GM23338 (cell line): ENCODE data around the gene NEXMIF. TPM values are rescaled to one million over a fixed set of nuclear protein-coding genes. Genes with fewer than 3 reads are reported as not detected.

ENCODE experiments used
- ATAC-seq: fragments of 200-7000 bp; cut with Tn5 transposase; 3 replicates; pipeline ENCODE4 v1.9.1; 2020
- DNase-seq: peaks from one replicate; pipeline ENCODE4 v3.0.0-alpha.2; 2015; ENCODE audit warnings: low spot score
- H2AFZ ChIP-seq: fragments of 200-600 bp; sonication (generic); 2 replicates; pipeline ENCODE4 v1.8.0; 2016; ENCODE audit warnings: antibody characterized with exemption, mild to moderate bottlenecking, moderate library complexity
- H3F3A ChIP-seq: fragments of 200-600 bp; sonication (generic); replicated peaks from 2 replicates; pipeline ENCODE4 v1.8.0; 2017; ENCODE audit warnings: antibody characterized with exemption, mixed run types, low read depth
- H3K27ac ChIP-seq: fragments of 200-600 bp; sonication (generic); 2 replicates; pipeline ENCODE4 v1.6.1; 2016; ENCODE audit warnings: low read depth
- H3K27me3 ChIP-seq: fragments of 200-600 bp; sonication (generic); 2 replicates; pipeline ENCODE4 v1.8.0; 2016; ENCODE audit warnings: mild to moderate bottlenecking, mixed run types, moderate library complexity; ENCODE audit not compliant: insufficient read depth
- H3K36me3 ChIP-seq: fragments of 200-600 bp; sonication (generic); 2 replicates; pipeline ENCODE4 v1.8.0; 2016; ENCODE audit warnings: mild to moderate bottlenecking; ENCODE audit not compliant: insufficient read depth
- H3K4me1 ChIP-seq: fragments of 200-600 bp; sonication (generic); 2 replicates; pipeline ENCODE4 v1.8.0; 2016; ENCODE audit warnings: mild to moderate bottlenecking, moderate library complexity; ENCODE audit not compliant: insufficient read depth
- H3K4me2 ChIP-seq: fragments of 200-600 bp; sonication (generic); 2 replicates; pipeline ENCODE4 v1.7.1; 2017; ENCODE audit warnings: mixed run types
- H3K4me3 ChIP-seq: fragments of 200-600 bp; sonication (generic); 2 replicates; pipeline ENCODE4 v1.6.1; 2016; ENCODE audit warnings: mixed run types
- H3K79me2 ChIP-seq: fragments of 200-600 bp; sonication (generic); replicated peaks from 2 replicates; pipeline ENCODE4 v1.8.0; 2017; ENCODE audit warnings: mild to moderate bottlenecking; ENCODE audit not compliant: insufficient read depth
- H3K9me2 ChIP-seq: fragments of 200-600 bp; sonication (generic); 2 replicates; pipeline ENCODE4 v1.8.0; 2017; ENCODE audit not compliant: insufficient read depth
- H4K20me1 ChIP-seq: fragments of 200-600 bp; sonication (generic); replicated peaks from 2 replicates; pipeline ENCODE4 v1.8.0; 2017; ENCODE audit warnings: mild to moderate bottlenecking; ENCODE audit not compliant: insufficient read depth
- H3K27ac Mint-ChIP-seq: 2 replicates; pipeline ENCODE4 v1.8.0; 2020; ENCODE audit warnings: inconsistent platforms, mild to moderate bottlenecking, moderate library complexity, mixed read lengths
- H3K27me3 Mint-ChIP-seq: 3 replicates; pipeline ENCODE4 v1.8.0; 2022; ENCODE audit warnings: low read depth, mild to moderate bottlenecking, moderate library complexity, mixed read lengths, inconsistent platforms; ENCODE audit not compliant: insufficient read depth, poor library complexity
- H3K36me3 Mint-ChIP-seq: 3 replicates; pipeline ENCODE4 v1.8.0; 2021; ENCODE audit warnings: low read depth, mild to moderate bottlenecking, inconsistent platforms, moderate library complexity, mixed read lengths
- H3K4me1 Mint-ChIP-seq: 3 replicates; pipeline ENCODE4 v1.8.0; 2020; ENCODE audit warnings: mild to moderate bottlenecking, inconsistent platforms, mixed read lengths
- H3K4me3 Mint-ChIP-seq: 3 replicates; pipeline ENCODE4 v1.8.0; 2021; ENCODE audit warnings: moderate library complexity, mild to moderate bottlenecking, inconsistent platforms, mixed read lengths
- H3K9me3 Mint-ChIP-seq: 3 replicates; pipeline ENCODE4 v1.8.0; 2020; ENCODE audit warnings: moderate library complexity, mild to moderate bottlenecking, inconsistent platforms, mixed read lengths
- CREB1 ChIP-seq: fragments of 250-450 bp; sonication (Bioruptor Pico); IDR thresholded peaks from 2 replicates; pipeline ENCODE4 v1.5.0; 2020; ENCODE audit warnings: low read depth, mild to moderate bottlenecking, moderate library complexity
- EZH2 ChIP-seq: fragments of 200-600 bp; sonication (generic); IDR thresholded peaks from one replicate; pipeline ENCODE4 v1.8.0; 2017; ENCODE audit warnings: antibody characterized with exemption, mild to moderate bottlenecking, low read depth; ENCODE audit not compliant: unreplicated experiment
- EZH2phosphoT487 ChIP-seq: fragments of 200-600 bp; sonication (generic); IDR thresholded peaks from one replicate; pipeline ENCODE4 v1.8.1; 2018; ENCODE audit warnings: antibody characterized with exemption; ENCODE audit not compliant: unreplicated experiment
- JUNB ChIP-seq: IDR thresholded peaks from one replicate; pipeline ENCODE4 v1.6.1; 2016; ENCODE audit warnings: antibody characterized with exemption; ENCODE audit not compliant: unreplicated experiment
- NANOG ChIP-seq: IDR thresholded peaks from 2 replicates; pipeline ENCODE4 v1.6.1; 2016; ENCODE audit warnings: antibody characterized with exemption, borderline replicate concordance
- POLR2AphosphoS5 ChIP-seq: IDR thresholded peaks from 2 replicates; pipeline ENCODE4 v1.6.1; 2016; ENCODE audit warnings: antibody characterized with exemption, low read depth
- REST ChIP-seq: IDR thresholded peaks from one replicate; pipeline ENCODE4 v1.6.1; 2018; ENCODE audit warnings: antibody characterized with exemption; ENCODE audit not compliant: unreplicated experiment
- STAT1 ChIP-seq: IDR thresholded peaks from one replicate; pipeline ENCODE4 v1.6.1; 2016; ENCODE audit warnings: antibody characterized with exemption; ENCODE audit not compliant: unreplicated experiment
- ZNF114 ChIP-seq: fragments of 250-450 bp; sonication (Bioruptor Pico); IDR thresholded peaks from 2 replicates; pipeline ENCODE4 v1.5.0; 2020; ENCODE audit warnings: mild to moderate bottlenecking, moderate library complexity
- ZNF331 ChIP-seq: fragments of 250-450 bp; sonication (Bioruptor Pico); IDR thresholded peaks from 2 replicates; pipeline ENCODE4 v1.5.0; 2020; ENCODE audit warnings: low read depth, mild to moderate bottlenecking, moderate library complexity
- polyA plus RNA-seq: library from polyadenylated mRNA; unstranded; fragments of >200 nt; fragmentation: Nextera tagmentation; extraction: Ambion mirVana; gene quantifications from 2 replicates; pipeline ENCODE4 v1.2.1, GENCODE V29; 2016
- total RNA-seq: library from RNA; depleted of rRNA; stranded (reverse); fragments of >200 nt; shearing (Covaris generic); gene quantifications from 2 replicates; pipeline ENCODE4 v1.2.3, GENCODE V29; 2014
- TF ChIP-seq, protein P1 (sequence below), 2 experiments: fragments of 200-600 bp in 1 of 2; sonication (generic) in 1 of 2; conservative IDR thresholded peaks; 2 replicates each; pipeline versions ENCODE4 v1.5.1 to v1.6.1; 2016 to 2017; ENCODE audit warnings: antibody characterized with exemption in 2 of 2, low read depth in 2 of 2, mild to moderate bottlenecking in 2 of 2, moderate library complexity in 1 of 2

The NEXMIF gene
- total and polyA plus RNA-seq, 2 experiments from 2014 or later, result 0.16 to 0.76 TPM

- TF ChIP-seq CREB1 (CRISPR knock-in tag) (no peak), ZNF331 (CRISPR knock-in tag) (no peak), NANOG (no peak), POLR2AphosphoS5 (no peak), STAT1 (no peak), EZH2phosphoT487 (no peak), EZH2 (no peak)
- TF ChIP-seq, protein P1, sequence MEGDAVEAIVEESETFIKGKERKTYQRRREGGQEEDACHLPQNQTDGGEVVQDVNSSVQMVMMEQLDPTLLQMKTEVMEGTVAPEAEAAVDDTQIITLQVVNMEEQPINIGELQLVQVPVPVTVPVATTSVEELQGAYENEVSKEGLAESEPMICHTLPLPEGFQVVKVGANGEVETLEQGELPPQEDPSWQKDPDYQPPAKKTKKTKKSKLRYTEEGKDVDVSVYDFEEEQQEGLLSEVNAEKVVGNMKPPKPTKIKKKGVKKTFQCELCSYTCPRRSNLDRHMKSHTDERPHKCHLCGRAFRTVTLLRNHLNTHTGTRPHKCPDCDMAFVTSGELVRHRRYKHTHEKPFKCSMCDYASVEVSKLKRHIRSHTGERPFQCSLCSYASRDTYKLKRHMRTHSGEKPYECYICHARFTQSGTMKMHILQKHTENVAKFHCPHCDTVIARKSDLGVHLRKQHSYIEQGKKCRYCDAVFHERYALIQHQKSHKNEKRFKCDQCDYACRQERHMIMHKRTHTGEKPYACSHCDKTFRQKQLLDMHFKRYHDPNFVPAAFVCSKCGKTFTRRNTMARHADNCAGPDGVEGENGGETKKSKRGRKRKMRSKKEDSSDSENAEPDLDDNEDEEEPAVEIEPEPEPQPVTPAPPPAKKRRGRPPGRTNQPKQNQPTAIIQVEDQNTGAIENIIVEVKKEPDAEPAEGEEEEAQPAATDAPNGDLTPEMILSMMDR (conservative IDR thresholded peaks at IDR 0.05; ENCODE audit: low read depth in 2 of 2), result peak in 1 of 2 experiments; percentile 12; a peak in 1 of 4 replicates
- Histone ChIP-seq H4K20me1 (no peaks in the 10 kb centered on the region), H3K79me2 (no peaks in the 10 kb centered on the region), H3K27me3 (no peaks in the 10 kb centered on the region), H3K27ac (no peak overlapping the region), H3K4me3 (no peak overlapping the region), H3K9me2 (no peaks in the 10 kb centered on the region), H3K4me1 (no peaks in the 10 kb centered on the region), H3K4me2 (no peak overlapping the region), H3K36me3 (no peaks in the 10 kb centered on the region), H3F3A (no peaks in the 10 kb centered on the region), H2AFZ (no peak overlapping the region)
- ATAC-seq (no peak), DNase-seq (no peak)
- H3K4me1 Mint-ChIP-seq, result no peaks in the 10 kb centered on the region; the same call in 2 of the 3 replicates
- H3K36me3 Mint-ChIP-seq, result no peaks in the 10 kb centered on the region
- H3K27ac Mint-ChIP-seq, result no peak overlapping the region
- H3K9me3 Mint-ChIP-seq, result no peaks in the 10 kb centered on the region
- H3K4me3 Mint-ChIP-seq, result no peak overlapping the region
- H3K27me3 Mint-ChIP-seq, result peaks cover 2% of the 10 kb centered on the region
These were observed 32.7 kb downstream of the NEXMIF start for GRCh38 chrX:74892561-74892960.

DNA sequence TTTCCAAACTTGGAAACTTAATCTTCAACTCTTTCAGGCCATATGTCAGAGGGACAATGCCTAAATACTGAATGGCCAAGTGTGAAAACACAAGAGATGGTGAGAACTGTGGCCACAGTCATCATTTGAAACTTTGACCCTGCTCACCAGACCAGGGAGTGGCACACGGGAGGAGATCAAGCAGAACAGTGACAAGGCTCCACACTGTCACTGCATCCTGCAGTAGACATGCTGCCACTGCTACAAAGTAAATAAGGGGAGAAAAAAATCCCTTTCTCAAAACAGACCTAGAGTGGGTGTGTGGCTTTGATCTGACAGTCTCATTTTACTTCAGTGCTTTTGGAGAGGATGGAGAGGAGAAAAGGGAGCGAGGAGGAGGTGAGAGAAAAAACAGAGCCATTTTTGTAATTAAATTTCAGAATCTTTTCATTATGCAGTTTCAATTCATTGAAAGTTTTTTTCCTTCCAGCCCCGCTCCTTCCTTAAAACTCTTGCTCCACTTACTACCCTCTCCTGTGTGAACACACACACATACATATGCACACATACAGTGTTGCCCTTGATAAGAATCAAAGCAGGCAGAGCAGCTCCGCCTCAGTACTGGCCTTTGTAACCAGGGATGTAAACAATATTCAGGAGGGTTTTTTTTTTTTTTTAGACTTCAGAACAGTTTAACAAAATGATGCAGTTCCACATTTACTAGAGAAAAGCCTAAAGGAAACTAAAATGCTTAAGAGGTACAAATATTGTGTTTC lies 34.4 kb downstream of the NEXMIF start:
- DNase-seq (no peak), ATAC-seq (no peak)
- Mint-ChIP-seq H3K4me1 (no peaks in the 10 kb centered on the region; the same call in 2 of the 3 replicates), H3K27me3 (peaks cover 2% of the 10 kb centered on the region), H3K27ac (no peak overlapping the region), H3K9me3 (no peaks in the 10 kb centered on the region), H3K4me3 (no peak overlapping the region), H3K36me3 (no peaks in the 10 kb centered on the region)
- no peaks in the 10 kb centered on the region for H3K36me3 ChIP-seq
- no peaks in the 10 kb centered on the region for H4K20me1 ChIP-seq
- no peaks in the 10 kb centered on the region for H3K9me2 ChIP-seq
- H3K27ac ChIP-seq, result no peak overlapping the region
- no peaks in the 10 kb centered on the region for H3K79me2 ChIP-seq
- no peaks in the 10 kb centered on the region for H3K27me3 ChIP-seq
- H3K4me3 ChIP-seq, result no peak overlapping the region
- H3K4me2 ChIP-seq, result no peak overlapping the region
- no peaks in the 10 kb centered on the region for H3K4me1 ChIP-seq
- H3F3A ChIP-seq, result no peaks in the 10 kb centered on the region
- no peak overlapping the region for H2AFZ ChIP-seq
- TF ChIP-seq JUNB (no peak), STAT1 (no peak), REST (no peak), ZNF114 (CRISPR knock-in tag) (no peak)
- TF ChIP-seq, protein P1 (conservative IDR thresholded peaks at IDR 0.05; ENCODE audit: low read depth in 2 of 2), result no peak
